T-helper 1 cell treated with Interleukin-12 subunit alpha and Interleukin-12 subunit beta and Interleukin-4 antibody, amounts not matched to agents 30 μg/mL and 1 μg/mL, for 36 hours (primary cell): ENCODE results near the gene APCDD1L.

Experiments
- H3K27ac Mint-ChIP-seq: one replicate; pipeline ENCODE4 v1.8.0; 2021; ENCODE audit warnings: mild to moderate bottlenecking, mixed read lengths
- H3K27me3 Mint-ChIP-seq: one replicate; pipeline ENCODE4 v1.8.0; 2021; ENCODE audit warnings: low read depth, mixed read lengths
- H3K36me3 Mint-ChIP-seq: one replicate; pipeline ENCODE4 v1.8.0; 2021; ENCODE audit warnings: low read depth, mixed read lengths
- H3K4me1 Mint-ChIP-seq: one replicate; pipeline ENCODE4 v1.8.0; 2021; ENCODE audit warnings: low read depth, mixed read lengths
- H3K4me3 Mint-ChIP-seq: one replicate; pipeline ENCODE4 v1.8.0; 2021; ENCODE audit warnings: mild to moderate bottlenecking, moderate library complexity, mixed read lengths
- H3K9me3 Mint-ChIP-seq: one replicate; pipeline ENCODE4 v1.8.0; 2021; ENCODE audit warnings: mixed read lengths

The APCDD1L gene

DNA sequence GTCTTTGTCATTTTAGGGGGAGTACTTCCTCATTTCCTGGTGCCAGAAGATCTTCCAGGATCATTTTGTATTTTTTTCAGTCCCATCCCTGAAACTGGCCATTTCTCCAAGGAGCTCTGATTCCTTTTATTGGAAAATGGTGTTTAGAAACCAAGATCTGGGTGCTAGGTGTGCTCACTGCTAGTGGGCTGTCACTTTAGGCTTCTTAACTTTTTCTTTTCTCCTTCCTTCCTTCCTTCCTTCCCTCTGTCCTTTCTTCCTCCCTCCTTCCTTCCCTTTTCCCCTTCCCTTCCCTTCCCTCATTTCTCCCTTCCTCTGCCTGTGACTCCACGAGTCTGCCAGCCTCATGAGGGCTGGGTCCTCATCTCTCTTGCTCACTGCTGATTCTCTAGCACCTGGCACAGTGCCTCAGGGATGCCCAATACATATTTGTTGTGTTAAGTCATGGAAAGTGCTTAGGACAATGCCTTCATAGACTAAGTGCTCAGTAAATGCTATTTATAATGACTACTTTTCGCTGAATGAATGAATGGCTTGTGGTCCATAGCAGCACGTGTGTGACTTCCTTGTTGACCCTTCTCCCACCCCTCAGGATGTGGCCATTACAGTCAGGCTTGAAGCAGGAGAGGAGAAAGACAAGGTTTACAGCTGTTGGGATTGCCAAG lies 36.9 kb downstream of the APCDD1L start:
- Mint-ChIP-seq H3K27me3 (peaks cover 23% of the 10 kb centered on the region), H3K4me3 (no peak overlapping the region), H3K9me3 (no peaks in the 10 kb centered on the region), H3K36me3 (no peaks in the 10 kb centered on the region), H3K4me1 (peaks cover 3% of the 10 kb centered on the region), H3K27ac (no peak overlapping the region)

DNA sequence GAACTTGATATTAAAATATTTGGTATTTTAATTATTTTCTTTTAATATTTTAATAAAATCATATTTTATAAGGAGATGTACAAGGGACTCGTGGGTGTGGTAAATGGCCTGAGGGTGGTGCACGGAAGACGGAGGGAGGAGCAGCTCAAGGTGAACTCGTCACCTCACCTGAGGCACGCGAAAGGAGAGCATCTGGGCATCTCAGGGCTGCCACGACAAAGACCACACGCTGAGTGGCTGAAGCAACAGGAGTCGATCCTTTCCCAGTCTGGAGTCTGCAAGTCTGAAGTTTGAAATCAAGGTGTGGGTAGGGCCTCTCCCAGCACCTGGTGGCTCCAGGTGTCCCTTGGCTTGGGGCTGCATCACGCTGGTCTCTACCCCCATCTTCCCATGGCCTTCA lies 39.7 kb downstream of the APCDD1L start:
- H3K4me3 Mint-ChIP-seq: no peak overlapping the region
- no peaks in the 10 kb centered on the region for H3K36me3 Mint-ChIP-seq
- no peak overlapping the region for H3K27ac Mint-ChIP-seq
- no peaks in the 10 kb centered on the region for H3K4me1 Mint-ChIP-seq
- H3K27me3 Mint-ChIP-seq: peaks cover 12% of the 10 kb centered on the region
- no peaks in the 10 kb centered on the region for H3K9me3 Mint-ChIP-seq

DNA sequence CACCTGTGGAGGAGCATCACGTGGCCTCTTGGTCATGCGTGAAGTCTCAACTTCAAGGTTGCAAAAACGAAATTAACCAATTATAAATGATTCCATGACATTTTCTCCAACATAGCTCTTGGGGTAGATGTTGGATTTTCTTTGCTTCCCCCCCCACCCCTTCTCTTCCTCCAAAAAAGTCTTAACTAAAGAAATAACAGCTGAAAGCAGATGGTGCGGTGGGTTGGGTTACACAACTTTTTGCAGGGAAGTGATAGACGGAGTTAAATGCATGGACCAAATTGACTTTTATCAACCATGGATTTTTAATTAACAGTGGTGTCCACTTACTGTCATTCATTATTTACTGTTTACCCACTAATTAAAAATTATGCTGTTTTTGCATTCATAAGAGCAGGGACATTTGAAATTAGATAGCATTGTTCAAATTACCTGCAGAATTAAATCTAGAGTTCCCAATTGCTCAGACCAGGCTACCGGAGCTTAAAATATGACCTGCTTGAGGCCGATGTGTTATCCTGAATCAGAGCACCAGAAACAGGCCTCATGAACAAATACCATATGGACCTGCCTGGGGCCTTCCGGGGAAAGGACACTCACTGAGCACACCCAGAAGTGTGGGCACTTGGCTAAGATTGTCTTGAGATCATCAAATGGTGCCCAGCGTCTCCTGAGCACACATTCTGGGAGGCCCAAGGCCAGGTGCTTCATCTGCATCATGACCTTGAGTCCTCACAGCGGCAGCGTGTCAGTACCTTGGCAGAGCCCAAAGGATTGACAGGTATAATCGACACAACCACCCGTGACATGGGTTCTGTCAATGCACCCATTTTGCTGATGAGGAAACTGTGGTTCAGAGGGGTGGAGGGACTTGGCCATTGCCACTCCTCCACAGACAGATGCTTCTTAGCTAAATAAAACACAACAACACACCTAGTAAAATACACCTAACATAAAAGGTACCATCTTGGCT lies 41.5 kb downstream of the APCDD1L start:
- peaks cover 12% of the 10 kb centered on the region for H3K27me3 Mint-ChIP-seq
- no peak overlapping the region for H3K27ac Mint-ChIP-seq
- H3K36me3 Mint-ChIP-seq: no peaks in the 10 kb centered on the region
- no peaks in the 10 kb centered on the region for H3K4me1 Mint-ChIP-seq
- no peaks in the 10 kb centered on the region for H3K9me3 Mint-ChIP-seq
- H3K4me3 Mint-ChIP-seq: no peak overlapping the region

DNA sequence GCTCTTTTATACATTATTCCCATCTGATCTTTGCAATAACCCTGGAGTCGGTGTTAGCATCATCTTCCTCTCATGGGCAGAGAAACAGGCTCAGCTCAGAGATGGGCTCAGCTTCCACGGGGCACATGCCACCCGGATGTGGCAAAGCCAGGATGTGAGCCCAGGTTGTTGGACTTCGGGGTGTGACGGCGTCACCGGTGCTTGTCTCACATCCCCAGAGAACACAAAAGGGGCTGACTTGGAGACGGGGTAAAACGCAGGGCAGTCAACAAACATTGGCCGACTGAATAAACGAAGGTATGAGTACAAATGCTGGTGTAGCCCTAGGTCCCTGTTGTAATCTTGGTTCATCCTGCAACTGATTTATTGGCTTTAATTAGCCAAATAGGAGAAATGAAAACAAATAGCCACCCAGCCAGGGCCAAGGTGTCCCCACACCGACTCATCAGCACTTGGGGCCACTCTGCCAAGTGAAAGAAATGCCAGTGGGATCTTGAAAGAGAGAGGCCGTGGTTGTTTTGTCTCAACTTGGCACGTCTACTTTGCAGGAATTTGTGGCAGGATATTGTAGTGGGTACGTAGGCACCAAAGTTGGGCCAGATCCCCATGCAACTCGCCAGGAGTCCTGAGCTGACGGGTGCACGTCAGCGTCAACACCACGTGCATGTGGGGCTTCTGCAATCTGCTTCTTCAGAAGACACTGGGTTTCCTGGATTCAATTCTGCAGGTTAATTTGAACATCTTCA lies 42.8 kb downstream of the APCDD1L start:
- peaks cover 2% of the 10 kb centered on the region for H3K27me3 Mint-ChIP-seq
- no peak overlapping the region for H3K4me3 Mint-ChIP-seq
- H3K9me3 Mint-ChIP-seq: no peaks in the 10 kb centered on the region
- no peak overlapping the region for H3K27ac Mint-ChIP-seq
- no peaks in the 10 kb centered on the region for H3K4me1 Mint-ChIP-seq
- no peaks in the 10 kb centered on the region for H3K36me3 Mint-ChIP-seq

DNA sequence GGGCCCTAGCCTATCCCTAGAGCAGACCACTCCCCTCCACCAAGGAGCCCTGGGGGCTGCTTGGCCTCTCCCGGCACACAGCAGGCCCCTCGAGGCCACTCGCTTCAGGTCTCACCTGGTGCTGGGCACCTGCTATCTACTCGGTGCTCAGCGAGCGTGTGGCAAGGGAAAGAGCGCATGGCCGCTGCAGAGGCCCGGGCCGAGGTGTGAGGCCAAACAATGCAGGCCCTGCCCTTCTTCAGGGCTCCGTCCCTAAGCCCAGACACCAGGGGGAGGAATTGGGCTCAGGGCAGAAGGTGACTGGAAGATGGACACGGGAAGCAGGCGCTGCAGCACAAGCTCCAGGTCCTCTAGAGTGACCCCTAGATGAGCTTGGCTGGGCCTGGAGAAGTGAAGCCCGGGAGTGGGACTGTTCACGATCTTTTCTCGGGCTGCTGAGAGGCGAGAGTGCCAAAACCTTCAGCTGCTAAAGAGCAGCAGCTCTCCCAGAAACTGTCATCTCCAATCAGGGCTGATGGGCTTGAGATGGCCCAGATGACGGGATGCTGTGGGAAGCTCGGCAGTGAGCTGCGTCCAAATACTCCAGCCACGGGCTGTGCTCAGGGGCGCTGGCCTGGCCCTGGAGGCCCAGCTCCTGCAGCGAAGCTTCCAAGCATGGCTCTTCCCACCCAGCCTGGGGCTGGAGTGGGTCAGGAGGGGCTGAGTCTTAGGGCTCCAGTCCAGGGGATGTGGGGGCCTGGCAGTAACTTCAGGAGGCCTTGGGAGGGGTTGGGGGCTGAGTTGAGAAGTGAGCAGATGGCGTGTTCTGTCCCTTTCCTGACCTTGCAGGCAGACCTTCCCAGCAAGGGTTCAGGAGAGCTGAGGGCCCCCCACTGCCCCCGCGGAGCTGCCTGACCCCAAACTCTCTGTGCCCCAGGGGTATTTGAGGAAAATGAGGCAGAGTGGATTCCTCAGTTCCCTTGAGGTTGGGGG lies 43.7 kb downstream of the APCDD1L start:
- Mint-ChIP-seq H3K27me3 (no peaks in the 10 kb centered on the region), H3K27ac (no peak overlapping the region), H3K4me3 (no peak overlapping the region), H3K9me3 (no peaks in the 10 kb centered on the region), H3K36me3 (no peaks in the 10 kb centered on the region), H3K4me1 (no peaks in the 10 kb centered on the region)

DNA sequence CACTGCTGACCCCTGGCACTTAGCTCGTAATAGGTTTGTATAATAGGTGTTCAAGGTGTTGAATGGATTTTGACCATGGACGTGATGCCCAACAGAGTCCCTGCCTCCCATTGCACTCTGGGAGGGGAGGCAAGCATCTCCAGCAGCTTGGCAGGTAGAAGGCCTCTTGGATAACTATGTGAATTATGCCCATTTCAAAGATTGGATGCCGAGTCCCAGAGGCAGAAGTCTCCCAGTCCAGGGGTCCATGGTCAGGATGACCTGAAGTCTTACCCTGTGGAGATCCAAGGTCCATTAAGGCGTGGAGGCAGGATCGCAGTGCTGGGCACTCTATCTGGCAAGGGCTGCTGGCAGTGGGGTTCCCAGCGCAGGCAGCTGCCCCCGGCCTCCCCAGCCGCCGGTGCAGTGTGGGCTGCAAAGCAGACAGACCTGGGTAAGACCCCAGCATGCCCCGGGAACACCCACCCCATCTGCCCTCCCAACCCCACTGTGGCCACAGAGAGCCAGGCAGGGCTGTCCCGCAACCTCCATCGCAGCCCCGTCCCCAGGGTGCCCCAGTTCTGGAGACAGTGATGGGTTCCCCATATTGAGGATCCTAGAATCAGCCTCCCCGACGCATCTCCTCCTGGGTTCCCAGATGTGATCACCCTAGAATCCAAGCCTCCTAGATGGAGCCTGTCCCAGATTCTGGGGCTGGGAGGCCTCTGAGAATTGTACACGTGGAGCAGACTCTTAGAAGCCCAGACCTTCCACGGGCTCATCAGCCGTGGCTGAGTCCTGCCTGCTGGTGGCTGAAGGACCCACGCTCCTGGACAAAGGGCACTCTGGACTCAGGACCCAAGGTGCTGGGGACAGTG lies 44.6 kb downstream of the APCDD1L start:
- no peaks in the 10 kb centered on the region for H3K36me3 Mint-ChIP-seq
- no peaks in the 10 kb centered on the region for H3K9me3 Mint-ChIP-seq
- no peaks in the 10 kb centered on the region for H3K27me3 Mint-ChIP-seq
- no peak overlapping the region for H3K27ac Mint-ChIP-seq
- no peaks in the 10 kb centered on the region for H3K4me1 Mint-ChIP-seq
- no peak overlapping the region for H3K4me3 Mint-ChIP-seq

DNA sequence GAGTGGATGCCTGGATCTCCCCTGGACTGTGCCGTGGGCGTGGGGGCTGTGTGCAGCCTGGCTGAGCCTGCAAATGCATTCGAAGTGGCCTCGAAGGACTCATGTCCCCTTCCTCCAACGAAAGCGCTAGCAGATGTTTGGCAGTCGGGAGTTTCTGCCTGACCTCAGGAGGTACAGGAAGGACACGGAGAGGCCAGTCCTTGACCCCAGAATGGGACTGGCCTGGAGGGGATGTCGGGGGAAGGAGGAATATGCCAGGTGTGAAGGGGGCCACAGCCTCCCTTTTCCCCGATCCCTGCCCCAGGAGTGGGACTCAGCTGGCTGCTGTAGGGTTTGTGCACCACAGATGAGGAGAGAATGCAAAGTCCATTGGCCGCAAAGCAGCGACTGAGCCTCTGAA lies 45.6 kb downstream of the APCDD1L start:
- Mint-ChIP-seq H3K27me3 (no peaks in the 10 kb centered on the region), H3K27ac (no peak overlapping the region), H3K4me3 (no peak overlapping the region), H3K4me1 (no peaks in the 10 kb centered on the region), H3K9me3 (no peaks in the 10 kb centered on the region), H3K36me3 (no peaks in the 10 kb centered on the region)

DNA sequence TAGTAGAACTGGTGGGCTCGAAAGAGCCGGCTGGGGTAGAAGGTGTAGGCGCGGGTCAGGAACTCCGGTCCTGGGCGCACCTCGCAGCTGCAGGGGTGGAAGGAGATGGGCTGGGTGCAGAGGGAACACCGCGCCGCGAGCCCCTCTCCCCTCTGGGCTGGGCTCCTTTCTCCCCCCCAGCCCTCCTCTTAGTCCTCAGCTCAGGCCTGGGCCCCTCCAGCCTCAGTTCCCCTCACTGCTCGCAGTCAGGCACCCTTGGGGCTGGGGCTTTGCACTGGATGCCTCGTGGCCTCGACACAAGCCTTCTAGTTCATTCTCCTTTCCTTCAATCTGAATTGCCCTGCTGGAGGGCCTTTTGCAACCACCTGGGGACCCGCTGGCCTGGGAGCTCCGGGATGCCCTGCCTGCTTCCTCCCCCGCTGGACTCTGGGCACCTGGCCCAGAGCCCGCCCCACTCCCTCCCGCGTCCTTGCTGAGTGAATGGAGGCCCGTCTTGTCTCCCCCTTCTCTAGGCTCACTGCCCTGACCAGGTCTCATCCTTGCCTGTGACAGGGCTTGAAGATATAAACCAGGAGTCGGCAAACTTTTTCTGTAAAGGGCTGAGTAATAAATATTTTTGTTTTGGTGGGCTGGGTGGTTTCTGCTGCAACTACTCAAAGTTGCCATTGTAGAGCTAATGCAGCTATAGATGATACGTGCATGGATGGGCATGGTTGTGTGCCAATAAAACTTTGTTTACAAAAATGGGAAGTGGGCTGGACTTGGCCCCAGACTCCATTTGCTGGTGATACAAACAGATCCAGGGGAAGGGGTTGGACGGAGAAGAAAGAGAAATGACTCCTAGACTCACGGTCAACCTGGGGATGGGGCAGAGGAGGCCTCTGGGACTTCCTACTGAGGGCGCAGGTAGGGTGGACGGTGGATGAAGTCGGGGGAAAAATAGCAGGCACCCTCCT lies 47.3 kb downstream of the APCDD1L start:
- H3K27ac Mint-ChIP-seq: no peak overlapping the region
- no peaks in the 10 kb centered on the region for H3K4me1 Mint-ChIP-seq
- H3K36me3 Mint-ChIP-seq: no peaks in the 10 kb centered on the region
- H3K4me3 Mint-ChIP-seq: no peak overlapping the region
- no peaks in the 10 kb centered on the region for H3K27me3 Mint-ChIP-seq
- no peaks in the 10 kb centered on the region for H3K9me3 Mint-ChIP-seq

DNA sequence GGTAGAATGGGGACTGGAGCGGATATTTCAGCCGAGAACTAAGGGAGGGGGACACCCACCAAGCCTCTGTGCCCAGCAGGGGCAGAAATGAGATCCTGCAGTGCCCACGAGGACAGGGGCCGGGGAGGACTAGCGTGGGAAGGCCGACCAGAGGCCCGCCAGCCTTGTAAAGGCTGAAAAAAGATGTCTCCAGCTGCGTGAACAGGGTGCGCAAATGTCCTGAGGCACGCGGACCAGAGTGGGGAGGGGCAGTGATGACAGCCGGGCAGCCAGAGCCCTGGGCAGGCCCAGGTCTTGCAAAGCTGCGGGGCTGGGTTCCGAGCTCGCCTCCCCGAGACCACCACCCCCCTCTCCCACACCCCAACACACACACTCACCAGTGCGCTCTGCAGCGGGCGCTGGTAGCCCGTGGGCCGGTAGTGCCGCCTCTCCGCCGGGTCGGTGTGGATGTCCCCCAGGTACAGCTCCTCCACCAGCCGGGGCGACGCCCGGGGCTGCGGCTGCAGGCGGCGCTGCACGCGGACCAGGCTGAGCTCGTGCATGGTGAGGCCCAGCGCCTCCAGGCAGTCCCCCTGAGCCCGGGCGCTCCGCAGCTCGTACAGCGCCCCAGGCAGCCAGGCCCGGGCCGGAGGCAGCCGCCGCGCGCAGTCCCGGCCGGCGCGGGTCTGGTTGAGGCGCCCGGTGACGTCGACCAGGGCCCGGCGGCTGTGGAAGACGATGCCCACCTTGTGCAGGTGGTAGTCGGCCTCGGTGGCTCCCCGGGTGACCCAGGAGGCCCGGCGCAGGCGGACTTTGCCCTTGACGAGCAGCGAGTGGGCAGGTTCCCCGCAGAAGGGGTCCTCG lies 48.2 kb downstream of the APCDD1L start:
- no peak overlapping the region for H3K4me3 Mint-ChIP-seq
- no peaks in the 10 kb centered on the region for H3K36me3 Mint-ChIP-seq
- H3K4me1 Mint-ChIP-seq: no peaks in the 10 kb centered on the region
- H3K27ac Mint-ChIP-seq: no peak overlapping the region
- no peaks in the 10 kb centered on the region for H3K27me3 Mint-ChIP-seq
- no peaks in the 10 kb centered on the region for H3K9me3 Mint-ChIP-seq

DNA sequence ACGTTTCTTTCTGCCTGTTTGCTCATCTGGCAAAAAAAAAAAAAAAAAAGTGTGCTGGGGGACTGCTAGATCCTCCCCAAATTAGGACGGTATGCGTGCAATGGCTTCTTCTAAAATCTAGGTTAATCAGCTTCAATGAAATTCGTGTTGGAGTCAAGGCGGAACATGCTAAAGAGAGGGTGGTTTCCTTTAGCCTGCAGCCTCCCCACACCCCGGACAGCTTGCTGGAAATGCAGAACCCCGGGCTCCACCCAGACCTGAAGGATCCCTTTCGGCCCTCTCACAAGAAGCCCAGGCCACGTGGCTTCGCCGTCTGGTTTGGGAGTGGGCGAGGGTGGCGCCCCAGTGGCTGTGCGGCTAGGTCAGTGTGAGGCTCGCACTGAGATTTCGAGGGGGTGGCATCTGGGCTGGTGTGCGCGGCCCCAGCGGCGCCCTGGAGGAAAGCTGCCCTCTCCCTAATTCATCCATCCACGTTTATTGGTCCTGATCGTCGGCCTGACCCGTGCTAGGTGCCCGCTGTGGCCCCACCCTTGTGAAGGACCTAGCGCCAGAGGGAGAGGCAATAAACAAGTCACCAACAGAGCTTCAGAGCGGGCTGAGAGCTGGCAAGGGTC lies 49.0 kb downstream of the APCDD1L start:
- H3K27me3 Mint-ChIP-seq: no peaks in the 10 kb centered on the region
- H3K4me1 Mint-ChIP-seq: no peaks in the 10 kb centered on the region
- no peaks in the 10 kb centered on the region for H3K36me3 Mint-ChIP-seq
- no peak overlapping the region for H3K4me3 Mint-ChIP-seq
- H3K27ac Mint-ChIP-seq: no peak overlapping the region
- H3K9me3 Mint-ChIP-seq: no peaks in the 10 kb centered on the region

DNA sequence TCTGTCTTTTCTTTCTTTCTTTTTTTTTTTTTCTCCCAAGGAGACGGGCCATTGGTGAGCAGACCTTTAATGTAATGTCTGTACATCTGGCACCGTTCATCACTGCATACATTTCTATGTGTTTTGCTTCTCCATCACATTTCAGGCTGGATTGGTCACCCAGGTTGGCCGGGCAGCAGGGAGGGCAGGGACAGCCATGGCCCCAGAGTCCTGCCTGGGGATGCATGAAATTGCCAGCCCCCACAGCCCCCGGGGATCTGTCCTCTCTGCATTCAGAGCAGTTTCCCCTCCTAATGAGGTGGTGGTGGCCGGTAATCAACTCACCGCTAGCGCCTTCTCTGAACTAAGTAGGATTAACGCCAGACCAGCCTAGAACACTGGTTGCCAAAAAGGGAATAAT lies 50.4 kb downstream of the APCDD1L start:
- no peaks in the 10 kb centered on the region for H3K36me3 Mint-ChIP-seq
- H3K27me3 Mint-ChIP-seq: no peaks in the 10 kb centered on the region
- no peaks in the 10 kb centered on the region for H3K9me3 Mint-ChIP-seq
- no peak overlapping the region for H3K27ac Mint-ChIP-seq
- no peak overlapping the region for H3K4me3 Mint-ChIP-seq
- no peaks in the 10 kb centered on the region for H3K4me1 Mint-ChIP-seq
